ENCODE results near the gene PLEKHG5. TPM values are rescaled to one million over a fixed set of nuclear protein-coding genes. Genes with fewer than 3 reads are reported as not detected.

Gene PLEKHG5, protein sequence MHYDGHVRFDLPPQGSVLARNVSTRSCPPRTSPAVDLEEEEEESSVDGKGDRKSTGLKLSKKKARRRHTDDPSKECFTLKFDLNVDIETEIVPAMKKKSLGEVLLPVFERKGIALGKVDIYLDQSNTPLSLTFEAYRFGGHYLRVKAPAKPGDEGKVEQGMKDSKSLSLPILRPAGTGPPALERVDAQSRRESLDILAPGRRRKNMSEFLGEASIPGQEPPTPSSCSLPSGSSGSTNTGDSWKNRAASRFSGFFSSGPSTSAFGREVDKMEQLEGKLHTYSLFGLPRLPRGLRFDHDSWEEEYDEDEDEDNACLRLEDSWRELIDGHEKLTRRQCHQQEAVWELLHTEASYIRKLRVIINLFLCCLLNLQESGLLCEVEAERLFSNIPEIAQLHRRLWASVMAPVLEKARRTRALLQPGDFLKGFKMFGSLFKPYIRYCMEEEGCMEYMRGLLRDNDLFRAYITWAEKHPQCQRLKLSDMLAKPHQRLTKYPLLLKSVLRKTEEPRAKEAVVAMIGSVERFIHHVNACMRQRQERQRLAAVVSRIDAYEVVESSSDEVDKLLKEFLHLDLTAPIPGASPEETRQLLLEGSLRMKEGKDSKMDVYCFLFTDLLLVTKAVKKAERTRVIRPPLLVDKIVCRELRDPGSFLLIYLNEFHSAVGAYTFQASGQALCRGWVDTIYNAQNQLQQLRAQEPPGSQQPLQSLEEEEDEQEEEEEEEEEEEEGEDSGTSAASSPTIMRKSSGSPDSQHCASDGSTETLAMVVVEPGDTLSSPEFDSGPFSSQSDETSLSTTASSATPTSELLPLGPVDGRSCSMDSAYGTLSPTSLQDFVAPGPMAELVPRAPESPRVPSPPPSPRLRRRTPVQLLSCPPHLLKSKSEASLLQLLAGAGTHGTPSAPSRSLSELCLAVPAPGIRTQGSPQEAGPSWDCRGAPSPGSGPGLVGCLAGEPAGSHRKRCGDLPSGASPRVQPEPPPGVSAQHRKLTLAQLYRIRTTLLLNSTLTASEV
- total RNA-seq (2022; extraction: Qiagen RNA extraction; ENCODE audit: low read depth) = 2.1 to 4.0 TPM (median 2.8 TPM) in 5 replicates

DNA sequence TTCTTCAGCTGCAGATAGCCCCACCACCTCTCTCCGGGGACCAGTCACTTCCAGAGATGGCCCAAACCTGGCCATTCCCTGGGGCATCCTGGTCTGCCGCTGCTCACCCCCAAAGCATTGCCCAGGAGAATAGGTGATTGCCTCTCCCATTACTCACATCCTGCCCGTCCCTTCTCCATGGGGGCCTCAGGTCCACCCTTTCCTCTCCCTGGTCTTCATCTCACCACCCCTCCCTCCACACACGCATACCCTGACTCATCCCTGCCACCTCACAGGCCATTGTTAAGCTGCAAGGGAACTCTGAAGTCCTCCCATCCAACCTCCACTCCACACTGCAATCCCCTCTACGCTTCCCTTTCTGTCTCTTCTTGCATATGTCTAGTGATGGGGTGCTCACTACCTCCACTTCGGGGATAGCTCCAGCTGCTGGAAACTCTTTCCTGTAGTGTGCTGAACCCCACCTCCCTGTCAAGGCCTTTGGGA, at the start of gene PLEKHG5:
Gene PLEKHG5, minus strand, starts transcription at position 188 of the 483 bp plus-strand sequence. CDS start 14,096 bp downstream, outside the sequence.

DNA sequence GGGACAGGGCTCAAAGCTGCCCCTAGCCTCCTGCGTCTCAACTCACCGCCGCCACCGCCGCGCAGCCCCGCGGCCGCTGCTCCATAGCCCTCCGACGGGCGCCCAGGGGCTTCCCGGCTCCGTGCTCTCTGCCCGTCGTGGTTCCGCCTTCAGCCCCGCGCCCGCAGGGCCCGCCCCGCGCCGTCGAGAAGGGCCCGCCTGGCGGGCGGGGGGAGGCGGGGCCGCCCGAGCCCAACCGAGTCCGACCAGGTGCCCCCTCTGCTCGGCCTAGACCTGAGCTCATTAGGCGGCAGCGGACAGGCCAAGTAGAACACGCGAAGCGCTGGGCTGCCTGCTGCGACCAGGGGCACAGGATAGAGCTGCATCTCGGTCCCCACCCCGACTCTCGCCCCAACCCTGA, 25.4 kb downstream of the PLEKHG5 start, which contains the start of gene TNFRSF25:
Gene TNFRSF25, minus strand, starts transcription at position 151 of the 400 bp plus-strand sequence. Its CDS starts 66 bp downstream, at position 85.

DNA sequence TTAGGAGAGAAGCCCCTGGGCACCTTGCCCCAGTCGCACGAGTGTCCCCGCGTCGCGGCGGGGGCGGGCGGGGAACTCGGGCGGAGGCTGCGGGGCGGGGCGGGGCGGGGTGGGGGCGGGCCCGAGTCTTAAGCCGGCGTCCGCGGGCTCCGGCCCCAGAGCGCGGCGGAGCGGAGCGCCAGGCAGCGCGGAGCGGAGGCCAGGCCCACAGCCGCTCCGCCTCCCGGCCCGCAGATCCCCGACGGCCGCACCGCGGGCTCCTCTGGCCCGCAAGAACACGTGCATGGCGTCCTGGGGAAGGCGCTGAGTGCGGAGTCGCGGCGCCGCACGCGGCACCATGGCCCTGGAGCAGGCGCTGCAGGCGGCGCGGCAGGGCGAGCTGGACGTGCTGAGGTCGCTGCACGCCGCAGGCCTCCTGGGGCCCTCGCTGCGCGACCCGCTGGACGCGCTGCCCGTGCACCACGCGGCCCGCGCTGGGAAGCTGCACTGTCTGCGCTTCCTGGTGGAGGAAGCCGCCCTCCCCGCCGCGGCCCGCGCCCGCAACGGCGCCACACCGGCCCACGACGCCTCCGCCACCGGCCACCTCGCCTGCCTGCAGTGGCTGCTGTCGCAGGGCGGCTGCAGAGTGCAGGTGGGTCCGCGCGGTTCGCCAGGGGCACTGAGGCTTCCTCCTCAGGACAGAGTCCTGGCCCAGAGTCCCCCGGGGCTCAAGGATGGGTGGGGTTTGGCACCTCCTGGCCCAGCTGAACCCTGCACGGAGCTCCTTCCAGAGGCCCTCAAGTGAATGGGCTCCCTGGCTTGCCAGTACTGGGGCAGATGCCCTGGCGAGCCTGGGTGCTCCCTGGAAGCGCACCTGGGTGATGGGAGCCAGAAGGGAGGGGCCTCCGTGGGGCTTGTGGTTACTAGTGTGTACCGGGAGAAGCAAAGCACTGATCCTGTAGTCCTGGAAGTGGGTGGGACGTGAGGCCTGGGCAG, 66.6 kb downstream of the PLEKHG5 start, which contains the start of gene ESPN:
Gene ESPN, plus strand, starts transcription at position 158 of the 975 bp plus-strand sequence. Its CDS starts 180 bp downstream, at position 338.

DNA sequence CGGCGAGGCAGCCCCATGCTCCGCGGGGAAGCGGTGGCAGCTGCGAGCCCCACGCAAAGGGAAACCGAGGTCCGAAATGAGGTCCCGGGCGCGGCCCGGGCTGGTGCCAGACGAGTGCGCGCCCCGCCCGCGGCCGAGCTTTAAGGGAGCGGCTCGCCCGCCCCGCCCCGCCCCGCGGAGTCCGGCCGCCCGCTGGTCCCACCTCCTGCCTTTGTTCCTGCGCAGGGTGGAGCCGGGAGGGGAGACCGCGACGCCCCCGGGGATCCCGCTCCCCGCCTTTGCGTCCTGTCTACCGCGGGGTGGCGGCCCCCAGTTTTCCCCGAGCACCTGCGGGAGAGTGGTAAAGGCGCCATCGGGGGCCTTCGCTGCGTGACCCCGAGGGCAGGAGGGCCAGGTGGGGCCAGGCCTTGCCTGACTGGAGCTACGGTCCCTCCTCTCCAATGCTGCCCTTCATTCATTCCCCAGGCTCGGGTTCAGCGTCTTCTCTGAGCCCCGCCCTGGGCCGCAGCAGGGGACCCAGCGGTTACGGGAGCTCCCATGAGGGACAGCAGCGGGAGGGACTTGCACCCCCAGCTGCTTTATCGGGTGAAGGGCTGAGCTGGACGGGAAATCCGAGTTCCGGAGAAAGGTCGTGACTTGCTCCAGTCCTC, 71.5 kb downstream of the PLEKHG5 start, which contains the start of gene HES2:
Gene HES2, minus strand, starts transcription at position 116 of the 650 bp plus-strand sequence. Its CDS starts 99 bp downstream, at position 17.

Other genes starting within 250 kb of the PLEKHG5 start
- not detected in 5 replicates for gene HES3, start 247.5 kb downstream of the PLEKHG5 start, total RNA-seq (2022; extraction: Qiagen RNA extraction; ENCODE audit: low read depth)
- 0.64 to 1.4 TPM (median 1.1 TPM) in 5 replicates for gene GPR153, start 230.6 kb downstream of the PLEKHG5 start, total RNA-seq (2022; extraction: Qiagen RNA extraction; ENCODE audit: low read depth)
- 53.5 to 77.1 TPM (median 70.0 TPM) in 5 replicates for gene ACOT7, start 97.9 kb downstream of the PLEKHG5 start, total RNA-seq (2022; extraction: Qiagen RNA extraction; ENCODE audit: low read depth)
- 2.3 to 4.7 TPM (median 4.2 TPM) in 5 replicates for gene HES2, start 71.7 kb downstream of the PLEKHG5 start, total RNA-seq (2022; extraction: Qiagen RNA extraction; ENCODE audit: low read depth)
- gene ESPN, start 66.9 kb downstream of the PLEKHG5 start, total RNA-seq (2022; extraction: Qiagen RNA extraction; ENCODE audit: low read depth) = 0.32 to 0.61 TPM (median 0.48 TPM) in 5 replicates
- 1.8 to 4.0 TPM (median 2.4 TPM) in 5 replicates for gene TNFRSF25, start 25.5 kb downstream of the PLEKHG5 start, total RNA-seq (2022; extraction: Qiagen RNA extraction; ENCODE audit: low read depth)
- 3.3 to 5.1 TPM (median 4.5 TPM) in 5 replicates for gene NOL9, start 62.8 kb upstream of the PLEKHG5 start, total RNA-seq (2022; extraction: Qiagen RNA extraction; ENCODE audit: low read depth)
- not detected in 5 replicates for gene TAS1R1, start 63.6 kb upstream of the PLEKHG5 start, total RNA-seq (2022; extraction: Qiagen RNA extraction; ENCODE audit: low read depth)
- 9.4 to 14.3 TPM (median 11.2 TPM) in 5 replicates for gene ZBTB48, start 88.3 kb upstream of the PLEKHG5 start, total RNA-seq (2022; extraction: Qiagen RNA extraction; ENCODE audit: low read depth)
- gene KLHL21, start 111.2 kb upstream of the PLEKHG5 start, total RNA-seq (2022; extraction: Qiagen RNA extraction; ENCODE audit: low read depth) = 20.6 to 32.5 TPM (median 26.0 TPM) in 5 replicates
- 7.7 to 10.7 TPM (median 9.4 TPM) in 5 replicates for gene PHF13, start 122.1 kb upstream of the PLEKHG5 start, total RNA-seq (2022; extraction: Qiagen RNA extraction; ENCODE audit: low read depth)
- 14.9 to 17.9 TPM (median 17.2 TPM) in 5 replicates for gene THAP3, start 133.2 kb upstream of the PLEKHG5 start, total RNA-seq (2022; extraction: Qiagen RNA extraction; ENCODE audit: low read depth)
- 32.0 to 40.4 TPM (median 34.6 TPM) in 5 replicates for gene DNAJC11, start 210.1 kb upstream of the PLEKHG5 start, total RNA-seq (2022; extraction: Qiagen RNA extraction; ENCODE audit: low read depth)

Measured in A549 treated with RU486 at 1 μM for 4 hours (cell line).